Smooth muscle cell (in vitro differentiated cells): ENCODE measurements around the gene JARID2. TPM values are rescaled to one million over a fixed set of nuclear protein-coding genes. Genes with fewer than 3 reads are reported as not detected.

Experiments used
- DNase-seq: peaks from one replicate; lab custom pipeline; 2025; ENCODE audit not compliant: unreplicated experiment; lab: John Stamatoyannopoulos, UW
- H2AFZ ChIP-seq: fragments of 200-600 bp; sonication (generic); 2 replicates; pipeline ENCODE4 v1.6.0; 2016; ENCODE audit warnings: antibody characterized with exemption, low read depth, mild to moderate bottlenecking
- H3F3A ChIP-seq: fragments of 200-600 bp; sonication (generic); 2 replicates; pipeline ENCODE4 v1.6.0; 2017; ENCODE audit warnings: antibody characterized with exemption, low read depth
- H3K27ac ChIP-seq: fragments of 200-600 bp; sonication (generic); 2 replicates; pipeline ENCODE4 v1.5.1; 2016; ENCODE audit warnings: low read depth, mild to moderate bottlenecking
- H3K27me3 ChIP-seq: fragments of 200-600 bp; sonication (generic); 2 replicates; pipeline ENCODE4 v1.6.1; 2016; ENCODE audit warnings: low read depth, mild to moderate bottlenecking
- H3K36me3 ChIP-seq: fragments of 200-600 bp; sonication (generic); 2 replicates; pipeline ENCODE4 v1.5.1; 2016; ENCODE audit warnings: low read depth
- H3K4me1 ChIP-seq: fragments of 200-600 bp; sonication (generic); 2 replicates; pipeline ENCODE4 v1.5.1; 2016; ENCODE audit warnings: low read depth
- H3K4me2 ChIP-seq: fragments of 200-600 bp; sonication (generic); 2 replicates; pipeline ENCODE4 v1.6.0; 2016; ENCODE audit warnings: mild to moderate bottlenecking
- H3K4me3 ChIP-seq: fragments of 200-600 bp; sonication (generic); 2 replicates; pipeline ENCODE4 v1.5.1; 2016; ENCODE audit warnings: mild to moderate bottlenecking
- H3K79me2 ChIP-seq: fragments of 200-600 bp; sonication (generic); 2 replicates; pipeline ENCODE4 v1.6.0; 2016; ENCODE audit warnings: low read depth, mild to moderate bottlenecking
- H3K9ac ChIP-seq: fragments of 200-600 bp; sonication (generic); 2 replicates; pipeline ENCODE4 v1.6.0; 2016; ENCODE audit warnings: low read depth
- H3K9me3 ChIP-seq: fragments of 200-600 bp; sonication (generic); replicated peaks from 2 replicates; pipeline ENCODE4 v1.5.1; 2016; ENCODE audit warnings: low read depth
- H4K20me1 ChIP-seq: fragments of 200-600 bp; sonication (generic); 2 replicates; pipeline ENCODE4 v1.6.0; 2016; ENCODE audit warnings: low read depth
- WGBS: methylation state at CpG from one replicate; pipeline ENCODE4 v1.1.7; 2016; ENCODE audit warnings: low lambda C conversion rate; 5-methylcytosine and 5-hydroxymethylcytosine counted together
- polyA plus RNA-seq: library from polyadenylated mRNA; unstranded; fragments of >200 nt; fragmentation: Nextera tagmentation; extraction: Ambion mirVana; gene quantifications from 2 replicates; pipeline ENCODE4 v1.2.1, GENCODE V29; 2016
- total RNA-seq: library from RNA; depleted of rRNA; stranded (reverse); fragments of >200 nt; gene quantifications from 2 replicates; pipeline ENCODE4 v1.2.3, GENCODE V29; 2014
- TF ChIP-seq, protein P1 (sequence below): fragments of 200-600 bp; sonication (generic); IDR thresholded peaks from 2 replicates; pipeline ENCODE4 v1.5.1; 2017; ENCODE audit warnings: borderline replicate concordance, mild to moderate bottlenecking, antibody characterized with exemption; ENCODE audit not compliant: insufficient read depth, poor library complexity, severe bottlenecking

Gene JARID2
- total and polyA plus RNA-seq, 2 experiments from 2014 or later = 5.2 to 10.2 TPM

DNA sequence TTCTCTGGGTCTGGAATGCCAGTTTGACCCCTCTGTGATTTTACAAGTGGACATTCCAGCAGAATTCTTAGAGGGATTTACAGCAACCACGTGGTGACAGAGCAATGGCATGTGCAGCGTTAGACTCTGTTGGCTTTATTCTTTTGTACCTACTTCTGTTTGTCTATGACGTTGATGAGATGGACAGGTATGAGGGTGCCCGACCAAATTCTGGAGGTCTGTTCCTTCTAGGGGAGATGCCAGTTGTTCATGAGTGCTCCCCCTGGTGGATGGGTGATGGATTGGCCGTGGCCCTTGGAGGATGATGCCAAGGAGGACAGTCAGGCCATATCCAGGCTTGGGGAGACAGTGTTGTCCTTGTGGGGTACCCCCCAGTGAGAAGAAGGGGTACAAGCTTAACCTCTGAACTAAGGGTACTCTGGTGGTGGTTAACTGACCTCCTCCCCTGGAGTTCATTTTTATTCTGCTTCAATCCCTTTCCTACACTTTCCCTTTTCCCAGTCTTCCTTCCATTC, 218.4 kb downstream of the JARID2 start:
- H3K4me2 ChIP-seq = no peak overlapping the region
- H3F3A ChIP-seq = no peaks in the 10 kb centered on the region
- H3K27me3 ChIP-seq = no peaks in the 10 kb centered on the region
- whole genome bisulfite sequencing = 41% methylated on average over 5 of the region's 5 CpGs
- no peaks in the 10 kb centered on the region for H3K36me3 ChIP-seq
- H3K79me2 ChIP-seq = peaks cover 12% of the 10 kb centered on the region
- H3K4me3 ChIP-seq = no peak overlapping the region
- H2AFZ ChIP-seq = no peak overlapping the region
- peaks cover 8% of the 10 kb centered on the region for H3K4me1 ChIP-seq
- H3K27ac ChIP-seq = no peak overlapping the region
- H3K9me3 ChIP-seq = no peaks in the 10 kb centered on the region
- no peak overlapping the region for H3K9ac ChIP-seq
- no peak for DNase-seq
- H4K20me1 ChIP-seq = peaks cover 87% of the 10 kb centered on the region
- TF ChIP-seq, protein P1, sequence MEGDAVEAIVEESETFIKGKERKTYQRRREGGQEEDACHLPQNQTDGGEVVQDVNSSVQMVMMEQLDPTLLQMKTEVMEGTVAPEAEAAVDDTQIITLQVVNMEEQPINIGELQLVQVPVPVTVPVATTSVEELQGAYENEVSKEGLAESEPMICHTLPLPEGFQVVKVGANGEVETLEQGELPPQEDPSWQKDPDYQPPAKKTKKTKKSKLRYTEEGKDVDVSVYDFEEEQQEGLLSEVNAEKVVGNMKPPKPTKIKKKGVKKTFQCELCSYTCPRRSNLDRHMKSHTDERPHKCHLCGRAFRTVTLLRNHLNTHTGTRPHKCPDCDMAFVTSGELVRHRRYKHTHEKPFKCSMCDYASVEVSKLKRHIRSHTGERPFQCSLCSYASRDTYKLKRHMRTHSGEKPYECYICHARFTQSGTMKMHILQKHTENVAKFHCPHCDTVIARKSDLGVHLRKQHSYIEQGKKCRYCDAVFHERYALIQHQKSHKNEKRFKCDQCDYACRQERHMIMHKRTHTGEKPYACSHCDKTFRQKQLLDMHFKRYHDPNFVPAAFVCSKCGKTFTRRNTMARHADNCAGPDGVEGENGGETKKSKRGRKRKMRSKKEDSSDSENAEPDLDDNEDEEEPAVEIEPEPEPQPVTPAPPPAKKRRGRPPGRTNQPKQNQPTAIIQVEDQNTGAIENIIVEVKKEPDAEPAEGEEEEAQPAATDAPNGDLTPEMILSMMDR = peak; percentile 59

- H3K27ac ChIP-seq = no peak overlapping the region
Observed at GRCh38 chr6:15465212-15465611, 219.3 kb downstream of the JARID2 start.

GRCh38 chr6:15470746-15471145, 224.9 kb downstream of the JARID2 start:
- no peaks in the 10 kb centered on the region for H3F3A ChIP-seq

More at GRCh38 chr6:15465212-15465611, 219.3 kb downstream of the JARID2 start:
- DNase-seq = no peak
- H3F3A ChIP-seq = no peaks in the 10 kb centered on the region
- no peaks in the 10 kb centered on the region for H3K36me3 ChIP-seq
- no peak overlapping the region for H3K4me3 ChIP-seq
- H3K9me3 ChIP-seq = no peaks in the 10 kb centered on the region
- H4K20me1 ChIP-seq = peaks cover 77% of the 10 kb centered on the region
- H3K4me1 ChIP-seq = peaks cover 4% of the 10 kb centered on the region
- no peak overlapping the region for H3K4me2 ChIP-seq
- 71% methylated on average over 6 of the region's 6 CpGs for WGBS
- H2AFZ ChIP-seq = no peak overlapping the region
- peaks cover 9% of the 10 kb centered on the region for H3K79me2 ChIP-seq
- H3K27me3 ChIP-seq = no peaks in the 10 kb centered on the region
- no peak overlapping the region for H3K9ac ChIP-seq
- TF ChIP-seq, protein P1 = no peak

DNA sequence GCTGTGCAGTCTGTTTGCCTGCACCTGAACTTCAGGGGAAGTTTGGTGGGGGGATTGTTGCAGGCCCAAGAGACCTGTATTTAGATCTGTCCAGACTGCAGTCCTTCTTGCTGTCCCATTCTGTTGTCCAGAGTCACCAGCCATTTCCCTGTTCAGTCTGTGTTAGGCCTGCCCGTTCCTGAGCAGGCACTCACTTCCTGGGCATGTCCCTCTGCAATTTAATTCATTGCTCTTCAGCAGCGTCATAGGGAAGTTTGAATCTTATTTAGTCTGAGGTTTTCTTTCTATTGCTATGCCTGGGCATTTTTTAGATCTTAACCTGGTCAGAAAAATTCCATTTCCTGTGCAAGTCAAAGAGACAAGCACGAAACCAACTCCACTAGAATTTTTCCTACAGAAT, 226.8 kb downstream of the JARID2 start:
- H3K9ac ChIP-seq = no peak overlapping the region
- peaks cover 6% of the 10 kb centered on the region for H3K79me2 ChIP-seq
- H2AFZ ChIP-seq = no peak overlapping the region
- H4K20me1 ChIP-seq = peaks cover 41% of the 10 kb centered on the region
- no peaks in the 10 kb centered on the region for H3K27me3 ChIP-seq
- no peaks in the 10 kb centered on the region for H3K4me1 ChIP-seq
- H3K4me3 ChIP-seq = no peak overlapping the region
- no peak overlapping the region for H3K27ac ChIP-seq
- no peaks in the 10 kb centered on the region for H3K36me3 ChIP-seq
- H3F3A ChIP-seq = no peaks in the 10 kb centered on the region
- TF ChIP-seq, protein P1 = no peak
- H3K9me3 ChIP-seq = no peaks in the 10 kb centered on the region
- no peak overlapping the region for H3K4me2 ChIP-seq
- 94% methylated on average over 3 of the region's 3 CpGs for WGBS
- DNase-seq = no peak

More at GRCh38 chr6:15470746-15471145, 224.9 kb downstream of the JARID2 start:
- Histone ChIP-seq H3K27ac (no peak overlapping the region), H3K4me3 (no peak overlapping the region), H3K9me3 (no peaks in the 10 kb centered on the region), H4K20me1 (peaks cover 45% of the 10 kb centered on the region), H2AFZ (no peak overlapping the region), H3K9ac (no peak overlapping the region), H3K4me1 (no peaks in the 10 kb centered on the region), H3K27me3 (no peaks in the 10 kb centered on the region), H3K36me3 (no peaks in the 10 kb centered on the region), H3K4me2 (no peak overlapping the region), H3K79me2 (no peaks in the 10 kb centered on the region)
- 98% methylated on average over 8 of the region's 8 CpGs for WGBS
- TF ChIP-seq, protein P1 = no peak
- DNase-seq = no peak
